ENCODE data around the gene ST7.

Gene ST7

DNA sequence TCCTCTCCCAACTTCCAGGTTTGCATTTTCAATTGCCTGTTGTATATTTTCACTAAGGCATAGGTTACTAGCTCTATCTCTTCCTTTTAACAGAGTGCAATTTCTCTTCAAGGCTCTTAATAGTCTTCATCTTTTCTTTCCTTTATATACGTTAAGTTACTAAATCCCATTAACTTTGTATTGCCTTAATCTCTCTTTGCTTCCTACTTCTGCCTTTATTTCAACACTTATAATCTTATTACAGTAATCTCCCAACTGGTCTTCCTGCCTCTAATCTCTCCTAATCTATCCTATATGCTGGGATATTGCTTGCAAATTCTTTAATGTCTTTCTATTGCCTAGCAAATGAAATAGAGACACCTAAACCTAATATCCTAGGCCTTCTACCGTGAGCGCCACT lies 26.1 kb downstream of the ST7 start:
- DNase-seq = no peak

DNA sequence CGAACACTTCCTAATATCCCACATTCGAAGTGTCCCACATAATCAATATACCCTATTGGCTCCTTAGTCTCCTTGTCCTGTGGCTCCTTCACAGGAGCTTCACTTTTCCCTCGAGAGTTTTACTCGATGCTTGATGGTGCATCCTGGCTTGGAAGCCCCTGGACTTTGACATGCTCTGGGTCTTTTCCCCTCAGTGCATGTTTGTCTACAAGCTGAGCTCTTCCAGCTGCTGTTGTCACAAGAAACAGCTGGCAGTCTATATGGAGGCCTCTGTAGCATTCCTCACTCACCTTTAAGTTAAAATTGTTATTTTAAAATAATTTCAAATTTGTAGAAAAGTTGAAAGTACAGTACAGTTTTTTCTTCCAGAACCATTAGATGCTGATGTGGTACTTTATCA lies 27.1 kb downstream of the ST7 start:
- no peak for DNase-seq

DNA sequence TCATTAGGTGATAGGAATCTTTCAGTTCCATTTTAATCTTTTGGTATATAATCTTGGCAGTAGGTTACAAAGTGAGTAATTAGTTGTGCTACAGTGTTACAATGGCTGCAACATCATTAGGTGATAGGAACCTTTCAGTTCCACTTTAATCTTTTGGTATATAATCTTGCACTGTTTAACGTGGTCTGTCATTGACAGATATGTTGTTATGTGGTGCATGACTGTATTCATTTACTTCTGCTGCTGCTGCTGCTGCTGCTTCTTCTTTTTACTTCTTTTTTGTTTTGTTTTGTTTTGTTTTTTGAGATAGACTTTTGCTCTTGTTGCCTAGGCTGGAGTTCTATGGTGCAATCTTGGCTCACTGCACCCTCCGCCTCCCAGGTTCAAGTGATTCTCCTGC lies 28.6 kb downstream of the ST7 start:
- no peak for DNase-seq

DNA sequence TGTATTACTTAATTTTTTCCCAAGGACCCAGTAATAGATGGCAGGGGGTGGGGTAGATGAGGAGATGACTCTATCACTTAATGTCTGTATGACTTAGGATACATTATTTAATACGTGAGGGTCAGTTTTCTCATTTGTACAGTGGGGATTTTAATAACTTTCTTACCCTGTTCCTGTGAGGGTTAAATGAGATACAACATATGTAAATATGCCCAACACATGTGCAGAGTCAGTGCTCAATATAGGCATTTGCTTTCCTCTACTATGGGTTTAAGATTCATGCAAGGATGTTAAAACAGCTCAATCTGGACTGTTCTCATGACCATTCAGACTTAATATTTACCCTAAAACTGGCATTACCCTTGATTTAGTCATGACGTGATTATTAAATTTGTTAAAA lies 31.2 kb downstream of the ST7 start:
- DNase-seq = no peak

DNA sequence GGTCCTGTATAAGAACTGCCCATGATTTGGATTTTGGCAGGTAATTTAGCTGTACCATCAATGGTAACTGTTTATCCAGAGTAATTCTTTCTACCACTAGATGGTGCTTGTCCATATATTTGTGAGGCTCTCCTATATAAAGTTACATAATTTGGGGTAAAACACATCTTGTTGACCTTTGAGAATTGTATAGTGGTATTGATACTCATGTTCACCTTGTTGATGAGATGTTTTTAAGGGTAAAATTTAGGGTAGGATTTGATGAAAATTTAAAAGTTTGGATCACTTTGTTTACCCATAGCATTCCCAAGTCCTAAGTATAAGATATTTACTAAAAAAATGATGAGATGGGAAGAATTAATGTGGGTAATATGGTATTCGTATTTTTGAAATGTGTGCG lies 31.6 kb downstream of the ST7 start:
- peak in 1 of 2 donors; percentile 52 for DNase-seq

DNA sequence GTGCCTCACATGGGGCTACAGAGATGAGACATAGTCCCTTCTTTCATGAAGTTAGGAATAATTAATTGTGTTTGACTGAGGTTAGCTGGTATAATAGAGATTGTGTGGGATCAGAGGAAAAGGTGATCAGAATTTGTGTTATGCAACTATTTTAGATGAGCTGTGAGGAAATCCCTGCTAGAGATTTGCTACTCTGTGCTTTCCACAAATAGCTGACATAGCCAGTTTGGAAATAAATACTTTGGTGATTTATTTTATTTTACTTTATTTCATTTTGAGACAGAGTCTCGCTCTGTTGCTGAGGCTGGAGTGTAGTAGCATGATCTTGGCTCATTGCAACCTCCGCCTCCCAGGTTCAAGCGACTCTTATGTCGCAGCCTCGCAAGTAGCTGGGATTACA lies 32.3 kb downstream of the ST7 start:
- no peak for DNase-seq

DNA sequence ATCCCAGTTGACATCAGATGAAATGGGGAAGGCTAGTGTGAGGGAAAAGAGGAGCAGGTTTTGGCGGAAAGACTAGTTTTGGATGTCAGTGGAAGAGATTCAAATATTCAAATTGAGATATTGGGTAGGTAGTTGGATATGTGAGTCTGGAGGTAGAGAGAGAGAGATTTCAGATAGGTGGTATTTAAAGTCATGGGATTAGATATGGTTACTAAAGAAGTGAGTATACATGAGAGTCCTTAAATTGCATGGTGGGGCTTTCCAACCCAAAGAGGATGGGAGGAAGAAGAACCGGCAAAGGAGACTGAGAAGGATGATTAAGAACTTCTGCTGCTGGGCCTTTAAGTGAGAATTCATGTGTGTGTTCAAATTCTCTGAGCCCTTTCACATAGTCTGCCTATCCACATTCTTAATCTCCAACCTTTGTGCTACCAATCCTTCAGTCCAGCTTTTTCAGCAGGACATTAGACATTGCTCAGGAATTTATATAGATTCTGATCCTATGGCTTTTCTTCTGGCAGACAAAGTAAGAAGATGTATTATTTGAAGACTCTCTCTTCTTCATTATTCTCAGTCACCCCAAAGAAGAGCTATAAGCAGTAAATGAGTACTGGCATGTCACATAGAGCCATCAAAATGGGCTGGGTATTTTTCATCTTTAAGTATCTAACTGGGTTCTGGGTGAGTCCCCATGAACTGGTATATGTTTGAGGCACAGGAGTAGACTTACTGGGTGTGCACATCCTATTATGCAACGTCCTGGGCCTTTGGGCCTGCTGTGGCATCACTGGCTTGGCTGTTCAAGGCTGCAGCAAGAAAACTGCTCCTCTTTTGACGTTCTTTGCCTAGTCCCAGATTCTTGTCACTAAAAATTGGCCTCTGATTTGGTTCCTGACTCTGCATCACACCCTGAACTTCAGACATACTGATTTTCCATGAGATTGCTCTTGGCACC lies 33.6 kb downstream of the ST7 start:
- no peak for DNase-seq

DNA sequence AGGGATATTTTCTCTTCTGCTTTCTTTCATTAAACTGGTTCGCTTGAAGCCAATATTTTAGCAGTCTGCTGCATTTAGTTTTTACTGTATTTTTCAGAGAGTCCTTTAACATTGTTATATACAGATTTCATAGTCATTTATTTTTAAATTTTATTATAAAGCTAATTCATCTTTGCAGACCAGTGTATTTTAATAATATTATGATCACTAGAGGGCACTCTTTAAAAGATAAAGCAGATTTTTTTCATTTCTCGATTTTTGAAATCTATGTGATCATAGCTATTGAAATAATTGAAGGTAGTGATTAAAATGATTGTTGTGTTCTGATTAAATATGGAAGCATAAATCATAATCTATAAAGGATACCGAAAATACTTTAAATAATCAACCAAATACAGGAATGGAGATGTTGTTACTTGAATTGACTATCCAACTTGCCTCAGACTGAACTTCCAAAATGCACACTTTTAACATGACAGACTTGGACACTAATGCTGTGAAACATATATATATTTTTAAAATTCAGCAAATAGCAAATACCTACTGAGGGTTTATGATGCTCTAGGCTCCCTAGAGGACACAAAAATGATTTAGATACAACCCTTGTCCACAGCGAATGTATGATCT lies 35.2 kb downstream of the ST7 start:
- DNase-seq = no peak

DNA sequence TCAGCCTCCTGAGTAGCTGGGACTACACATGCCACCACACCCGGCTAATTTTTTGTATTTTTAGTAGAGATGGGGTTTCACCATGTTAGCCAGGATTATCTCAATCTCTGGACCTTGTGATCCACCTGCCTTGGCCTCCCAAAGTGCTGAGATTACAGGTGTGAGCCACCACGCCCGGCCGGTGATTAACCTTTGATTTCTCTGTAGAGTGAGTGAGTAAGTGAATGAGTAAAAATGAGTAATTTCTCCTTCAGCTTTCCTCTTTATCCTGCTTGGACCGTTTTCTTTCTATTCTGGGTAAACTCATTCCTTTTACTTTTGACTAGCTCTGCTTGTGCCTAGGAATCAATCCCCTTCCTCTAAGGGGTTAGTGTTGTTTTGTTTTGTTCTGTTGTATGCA lies 36.8 kb downstream of the ST7 start:
- DNase-seq = no peak

DNA sequence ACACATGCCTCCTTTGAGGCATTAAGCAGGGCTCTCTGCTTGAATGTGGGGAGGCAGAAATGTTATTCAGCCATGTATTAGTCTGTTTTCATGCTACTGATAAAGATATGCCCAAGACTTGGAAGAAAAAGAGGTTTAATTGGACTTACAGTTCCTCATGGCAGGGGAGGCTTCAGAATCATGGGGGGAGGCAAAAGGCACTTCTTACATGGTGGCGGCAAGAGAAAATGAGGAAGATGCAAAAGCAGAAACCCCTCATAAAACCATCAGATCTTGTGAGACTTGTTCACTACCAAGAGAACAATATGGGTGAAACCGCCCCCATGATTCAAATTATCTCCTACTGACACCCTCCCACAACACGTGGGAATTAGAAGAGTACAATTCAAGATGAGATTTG lies 37.9 kb downstream of the ST7 start:
- no peak for DNase-seq

DNA sequence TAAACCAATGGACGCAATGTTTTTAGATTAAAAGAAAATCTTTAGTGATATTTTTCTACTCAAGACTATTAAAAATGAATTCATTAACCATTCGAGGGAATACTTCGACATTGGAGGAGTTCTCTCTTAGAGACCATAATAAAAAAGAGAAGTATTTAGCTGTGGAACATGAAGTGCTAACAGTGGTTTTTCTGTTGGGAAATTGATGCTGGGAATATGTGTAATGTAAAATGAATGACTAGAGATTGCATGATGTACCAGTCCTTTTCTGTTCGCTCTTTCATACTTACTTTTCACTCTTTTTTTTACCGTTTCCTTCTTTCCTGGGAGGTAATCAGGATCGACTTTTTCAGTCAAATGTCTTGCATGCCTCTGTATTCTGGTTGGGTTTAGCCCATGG lies 41.3 kb downstream of the ST7 start:
- DNase-seq = no peak

DNA sequence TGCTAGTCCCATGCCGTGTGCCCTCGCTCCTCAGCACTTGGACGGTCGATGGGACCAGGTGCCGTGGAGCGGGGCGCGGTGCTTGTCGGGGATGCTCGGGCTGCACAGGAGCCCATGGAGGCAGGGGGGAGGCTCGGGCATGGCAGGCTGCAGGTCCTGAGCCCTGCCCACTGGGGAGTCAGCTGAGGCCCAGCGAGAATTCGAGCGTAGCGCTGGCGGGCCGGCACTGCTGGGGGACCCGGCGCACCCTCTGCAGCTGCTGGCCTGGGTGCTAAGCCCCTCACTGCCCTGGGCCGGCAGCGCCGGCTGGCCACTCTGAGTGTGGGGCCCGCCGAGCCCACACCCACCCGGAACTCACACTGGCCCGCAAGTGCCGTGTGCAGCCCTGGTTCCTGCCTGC lies 44.7 kb downstream of the ST7 start:
- no peak for DNase-seq

DNA sequence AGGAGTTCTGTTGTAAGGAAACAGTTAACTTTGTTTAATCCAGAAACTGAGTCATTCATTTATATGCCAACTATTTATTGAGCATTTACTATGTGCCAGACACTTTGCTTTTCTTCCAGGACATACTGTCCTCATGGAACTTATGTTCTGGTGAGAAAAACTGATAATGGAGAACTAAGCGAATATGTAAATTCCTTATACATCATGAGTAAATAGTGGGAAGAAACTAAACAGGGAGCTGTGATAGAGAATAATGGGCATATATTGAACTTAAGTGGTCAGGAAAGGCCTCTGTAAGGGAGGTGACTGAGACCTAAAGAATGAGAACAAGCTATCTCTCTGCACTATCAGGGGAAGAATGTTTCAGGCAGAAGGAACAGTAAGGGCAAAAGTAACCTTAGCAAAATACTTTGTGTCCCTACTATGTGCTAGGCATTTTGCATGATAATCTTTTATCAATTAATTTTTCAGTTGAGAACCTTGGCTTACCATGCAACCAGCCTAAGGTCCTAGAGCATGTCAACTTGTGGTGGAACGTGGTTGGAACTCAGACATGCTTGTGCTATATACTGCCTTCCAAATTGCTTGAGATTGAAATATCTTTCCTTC lies 45.4 kb downstream of the ST7 start:
- no peak for DNase-seq

DNA sequence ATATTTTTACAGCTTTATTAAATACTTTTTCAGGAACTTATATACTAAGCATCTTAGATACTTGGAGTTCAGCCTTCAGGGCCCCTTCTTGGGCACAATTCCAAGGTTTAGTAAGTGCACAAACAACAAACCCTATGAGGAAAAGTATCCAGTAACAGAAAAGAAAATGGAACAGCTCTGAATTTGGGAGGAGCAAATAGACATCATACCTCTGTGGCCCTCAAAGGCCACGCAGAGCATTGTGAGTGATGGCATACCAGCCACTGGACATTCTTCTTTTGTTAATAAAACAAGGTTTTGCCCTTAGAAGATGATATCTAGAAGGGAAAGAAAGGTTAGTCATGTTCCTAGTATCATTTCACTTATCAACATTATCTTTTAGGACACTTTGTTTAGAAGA lies 46.0 kb downstream of the ST7 start:
- DNase-seq = no peak

DNA sequence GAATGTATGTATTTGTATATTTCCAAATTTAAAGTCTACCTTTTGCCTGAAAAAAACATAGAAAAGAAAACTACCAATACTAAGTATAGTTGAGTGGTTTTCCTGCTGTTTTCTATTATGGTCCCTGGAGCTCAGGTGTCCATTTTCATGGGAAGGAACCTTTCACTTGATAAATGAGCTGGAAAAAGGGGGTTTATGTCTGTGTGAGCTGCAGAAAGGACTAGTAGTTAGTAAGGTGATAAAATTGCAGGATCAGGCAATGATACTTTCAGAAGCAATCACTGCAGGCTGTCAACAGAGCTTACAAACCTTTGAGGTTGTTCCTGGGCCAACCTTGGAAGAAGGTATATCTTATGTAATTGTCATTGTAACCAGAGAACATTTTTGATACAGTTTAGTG lies 48.0 kb downstream of the ST7 start:
- DNase-seq = no peak

DNA sequence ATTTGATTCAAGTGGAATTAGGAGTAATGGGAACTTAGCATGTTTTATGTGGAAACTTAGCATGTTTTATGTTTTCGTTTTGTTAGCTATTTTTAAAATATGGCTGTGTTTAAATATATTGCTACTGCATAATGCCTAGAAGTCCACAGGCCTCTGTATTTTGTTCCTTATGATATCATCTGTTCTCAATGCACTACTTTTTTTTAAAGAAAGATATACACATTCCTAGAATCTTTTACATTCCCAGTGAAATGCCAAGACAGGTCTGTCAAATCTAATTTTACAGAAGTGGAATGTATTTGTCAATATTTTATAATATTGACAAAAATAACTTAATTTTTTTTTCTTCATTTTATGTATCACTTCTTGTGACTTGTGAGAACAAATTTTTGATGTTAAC lies 51.6 kb downstream of the ST7 start:
- no peak for DNase-seq

DNA sequence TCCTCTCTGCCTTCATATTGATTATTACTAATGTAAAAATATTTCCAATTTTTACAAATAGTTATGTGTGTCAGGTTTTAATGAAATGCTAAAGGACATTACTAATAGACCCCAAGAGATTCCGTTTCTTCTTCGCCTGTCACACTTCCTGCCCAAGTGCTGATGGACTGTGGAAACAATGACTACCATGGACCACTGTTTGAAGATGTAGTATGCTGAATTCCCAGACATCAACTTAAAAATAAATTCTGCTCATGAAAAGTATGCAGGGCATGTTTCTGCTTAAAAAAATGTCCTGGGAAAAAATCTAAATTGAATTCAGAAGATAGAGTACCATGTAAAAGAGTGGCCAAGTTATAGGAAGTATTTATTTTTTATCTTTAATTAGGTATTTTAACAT lies 52.1 kb downstream of the ST7 start:
- DNase-seq = no peak

DNA sequence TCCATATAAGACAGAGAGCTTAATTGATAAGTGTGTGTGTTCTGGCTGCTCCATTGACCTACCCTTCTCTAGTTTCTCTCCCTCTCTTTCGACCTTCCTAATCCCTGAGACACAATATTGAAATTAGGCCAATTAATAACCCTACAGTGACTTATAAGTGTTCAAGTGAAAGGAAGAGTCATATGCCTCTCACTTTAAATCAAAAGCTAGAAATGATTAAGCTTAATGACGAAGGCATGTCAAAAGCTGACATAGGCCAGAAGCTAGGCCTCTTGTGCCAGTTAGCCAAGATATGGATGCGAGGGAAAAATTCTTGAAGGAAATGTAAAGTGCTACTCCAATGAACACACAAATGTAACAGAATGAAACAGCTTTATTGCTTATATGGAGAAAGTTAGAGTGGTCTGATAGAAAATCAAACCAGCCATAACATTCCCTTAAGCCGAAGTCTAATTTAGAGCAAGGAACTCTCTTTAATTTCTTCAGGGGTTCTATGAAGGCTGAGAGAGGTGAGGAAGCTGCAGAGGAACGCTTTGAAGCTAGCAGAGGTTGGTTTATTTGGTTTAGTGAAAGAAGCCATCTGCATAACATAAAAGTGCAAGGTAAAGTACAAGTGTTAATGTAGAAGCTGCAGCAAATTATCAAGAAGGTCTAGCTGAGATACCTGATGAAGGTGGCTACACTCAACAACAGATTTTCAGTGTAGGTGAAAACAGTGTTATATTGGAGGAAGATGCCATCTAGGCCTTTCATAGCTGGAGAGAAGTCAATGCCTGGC lies 53.8 kb downstream of the ST7 start:
- DNase-seq = no peak

DNA sequence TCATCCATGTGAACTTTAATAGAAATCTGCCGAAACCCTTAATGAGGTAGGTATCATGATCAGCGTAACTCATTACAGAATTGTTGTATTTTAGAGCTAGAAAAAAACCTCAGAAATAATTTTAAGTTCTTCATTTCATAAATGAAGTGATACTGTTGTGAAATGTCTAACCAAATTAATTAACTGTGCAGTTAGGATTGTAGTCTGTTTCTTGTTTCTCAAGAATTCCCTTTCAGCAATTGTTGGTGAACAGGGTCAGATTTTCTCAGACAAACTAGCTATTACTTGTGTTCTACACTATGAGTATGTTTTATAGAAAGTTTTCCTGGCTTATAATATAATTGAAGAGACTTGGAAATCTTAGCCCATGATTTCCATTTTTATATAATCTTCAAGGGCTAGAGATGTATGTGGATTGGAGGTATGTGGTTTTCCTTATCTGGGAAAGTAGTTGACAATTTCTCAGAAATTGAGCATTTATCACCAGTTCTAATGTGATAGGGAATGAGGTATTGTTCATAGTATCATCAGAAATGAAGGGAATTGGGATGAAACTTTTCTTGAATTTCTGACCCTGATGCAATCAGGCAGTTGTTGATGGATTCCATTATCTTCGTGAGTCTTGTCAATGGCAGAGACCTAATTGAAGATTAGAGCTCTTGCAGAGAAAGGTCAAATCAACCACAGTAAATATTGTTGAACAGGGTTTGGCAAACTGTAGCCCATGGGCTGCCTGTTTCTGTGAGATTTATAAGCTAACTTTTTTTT lies 55.0 kb downstream of the ST7 start:
- no peak for DNase-seq

DNA sequence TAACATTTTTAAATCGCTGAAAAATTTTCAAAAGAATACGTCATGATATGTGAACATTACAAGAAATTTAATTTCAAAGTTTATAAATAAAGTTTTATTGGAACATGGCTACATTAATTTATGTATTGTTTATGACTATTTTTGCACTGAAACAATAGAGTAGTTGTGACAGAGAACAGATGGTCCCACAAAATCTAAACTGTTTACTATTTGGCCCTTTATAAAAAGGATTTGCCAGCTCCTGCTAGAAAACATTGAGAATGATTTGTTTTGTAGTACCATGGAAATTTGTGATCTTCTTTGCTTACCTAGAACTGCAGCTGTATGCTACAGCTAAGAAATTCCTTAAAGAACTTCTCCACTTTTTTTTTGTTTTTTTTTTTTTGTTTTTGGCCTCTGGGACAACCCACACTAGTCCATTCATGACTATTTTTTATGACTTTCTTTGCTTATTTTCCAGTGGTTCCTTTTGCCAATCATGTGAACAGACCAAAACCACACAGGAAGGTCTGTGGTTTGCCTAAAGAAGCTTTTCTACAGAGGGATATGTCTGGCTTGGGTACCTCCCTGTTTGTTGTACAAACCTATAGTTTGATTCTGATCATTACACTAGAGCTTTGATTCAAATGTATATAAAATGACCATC lies 55.7 kb downstream of the ST7 start:
- DNase-seq = peak in 1 of 2 donors; percentile 59

DNA sequence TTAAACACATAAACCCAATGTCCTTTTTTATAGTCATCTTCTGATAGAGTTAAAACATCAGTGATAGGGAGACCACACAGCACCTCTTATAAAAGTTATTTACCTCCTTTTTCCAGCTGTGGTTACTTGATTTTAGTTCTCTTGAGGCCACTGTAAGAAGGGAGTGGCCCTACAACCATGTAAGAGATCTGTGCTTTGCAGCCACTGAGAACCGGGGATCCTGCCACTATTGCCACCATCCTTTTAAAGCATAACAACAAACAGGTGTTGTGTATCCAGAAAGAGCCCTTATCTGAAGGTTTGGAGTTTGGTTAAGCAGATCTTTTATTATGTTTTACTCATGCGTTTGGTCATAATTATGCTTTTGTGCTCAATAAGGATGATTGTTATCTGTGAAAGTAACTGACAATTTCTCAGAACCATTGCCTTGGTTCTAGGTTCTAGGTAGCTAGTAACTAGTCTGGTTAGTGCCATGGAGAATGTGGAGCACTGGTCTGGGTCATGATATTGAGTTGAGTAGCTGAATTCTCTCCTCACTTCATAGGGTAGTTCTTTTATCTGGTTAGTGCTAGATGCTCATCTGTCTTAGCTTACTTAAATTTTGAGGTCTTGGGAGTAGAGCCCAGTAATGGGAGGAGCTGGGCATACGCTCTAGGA lies 56.5 kb downstream of the ST7 start:
- no peak for DNase-seq
